Esophagus squamous epithelium (tissue), 5 donors: ENCODE data around the gene FBXO11. TPM values are rescaled to one million over a fixed set of nuclear protein-coding genes. Genes with fewer than 3 reads are reported as not detected.

Experiments used
- DNase-seq: peaks from one replicate; lab custom pipeline; 2025; lab: John Stamatoyannopoulos, UW
- H3K27ac ChIP-seq, 4 donors: fragments of 200-600 bp; sonication (generic); one replicate each; pipeline ENCODE4 v1.5.1; 2016 to 2019; ENCODE audit warnings: mild to moderate bottlenecking in 1 of 4
- H3K27me3 ChIP-seq, 4 donors: fragments of 200-600 bp; sonication (generic); 1 replicate in 3 of 4; 2 replicates in 1 of 4; pipeline versions ENCODE4 v1.5.1 to v1.6.0; 2017 to 2021; ENCODE audit warnings: antibody characterized with exemption in 1 of 4
- H3K36me3 ChIP-seq, 3 donors: fragments of 200-600 bp; sonication (generic); one replicate each; pipeline ENCODE4 v1.5.1; 2016 to 2019
- H3K4me1 ChIP-seq, 3 donors: fragments of 200-600 bp; sonication (generic); one replicate each; pipeline ENCODE4 v1.5.1; 2017 to 2019
- H3K4me3 ChIP-seq, 4 donors: fragments of 200-600 bp; sonication (generic); 1 replicate in 3 of 4; 2 replicates in 1 of 4; pipeline ENCODE4 v1.5.1; 2016 to 2019; ENCODE audit warnings: mild to moderate bottlenecking in 2 of 4, moderate library complexity in 1 of 4
- H3K9me3 ChIP-seq, 3 donors: fragments of 200-600 bp; sonication (generic); one replicate each; pipeline ENCODE4 v1.5.1; 2016 to 2019
- POLR2A ChIP-seq, 4 donors: fragments of 450-650 bp; IDR thresholded peaks; one replicate each; pipeline ENCODE4 v1.6.1; 2017; ENCODE audit warnings: antibody characterized with exemption in 4 of 4, mild to moderate bottlenecking in 4 of 4, moderate library complexity in 3 of 4
- WGBS, 2 donors: methylation state at CpG; one replicate each; pipeline ENCODE4 v1.1.5; 2018; 5-methylcytosine and 5-hydroxymethylcytosine counted together
- intact Hi-C: fragments of 100-400 bp; cut with DNase I; formaldehyde crosslinking; loops from one replicate; pipeline ENCODE4 v1.15.0; 2022
- small RNA-seq, 4 donors: library from RNA; depleted of rRNA; stranded (forward); fragments of <200 nt; gene quantifications; one replicate each; pipeline ENCODE3, GENCODE V24; 2016
- total RNA-seq, 4 donors: library from RNA; depleted of rRNA; stranded (reverse); fragments of >200 nt; gene quantifications; one replicate each; pipeline ENCODE4 v1.1.0, GENCODE V29; 2016
- TF ChIP-seq, protein P1 (sequence below), 6 experiments: fragments of 450-650 bp in 4 of 6; fragments of 200-600 bp in 2 of 6; sonication (generic) in 2 of 6; IDR thresholded peaks; one replicate each; pipeline ENCODE4 v1.5.1; 2016 to 2019; ENCODE audit warnings: antibody characterized with exemption in 6 of 6, mild to moderate bottlenecking in 4 of 6, moderate library complexity in 4 of 6
- donor health status: DM: yes; HTN: yes; CAD: no.

Gene FBXO11
- total RNA-seq, 4 donors from 2014 or later: 21.0 to 50.2 (median 34.7) TPM

DNA sequence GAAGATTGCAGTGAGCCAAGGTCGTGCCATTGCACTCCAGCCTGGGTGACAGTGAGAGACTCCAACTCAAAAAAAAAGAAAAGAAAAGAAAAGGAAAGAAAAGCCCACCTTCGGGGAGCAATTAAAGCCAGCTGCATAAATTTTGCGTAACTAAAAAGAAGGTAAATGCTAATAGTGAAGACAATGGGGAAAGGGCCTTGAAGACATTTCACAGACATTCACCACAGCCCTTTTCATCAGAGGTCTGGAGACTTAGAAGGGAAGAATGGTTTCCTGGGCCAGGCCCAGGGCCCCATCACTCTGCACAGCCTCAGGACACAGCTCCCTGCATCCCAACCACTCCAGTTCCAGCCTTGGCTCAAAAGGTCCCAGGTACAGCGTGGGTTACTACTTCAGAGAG lies 158.4 kb downstream of the FBXO11 start:
- TF ChIP-seq POLR2A (IDR thresholded peaks at IDR 0.05): no peak
- TF ChIP-seq, protein P1, sequence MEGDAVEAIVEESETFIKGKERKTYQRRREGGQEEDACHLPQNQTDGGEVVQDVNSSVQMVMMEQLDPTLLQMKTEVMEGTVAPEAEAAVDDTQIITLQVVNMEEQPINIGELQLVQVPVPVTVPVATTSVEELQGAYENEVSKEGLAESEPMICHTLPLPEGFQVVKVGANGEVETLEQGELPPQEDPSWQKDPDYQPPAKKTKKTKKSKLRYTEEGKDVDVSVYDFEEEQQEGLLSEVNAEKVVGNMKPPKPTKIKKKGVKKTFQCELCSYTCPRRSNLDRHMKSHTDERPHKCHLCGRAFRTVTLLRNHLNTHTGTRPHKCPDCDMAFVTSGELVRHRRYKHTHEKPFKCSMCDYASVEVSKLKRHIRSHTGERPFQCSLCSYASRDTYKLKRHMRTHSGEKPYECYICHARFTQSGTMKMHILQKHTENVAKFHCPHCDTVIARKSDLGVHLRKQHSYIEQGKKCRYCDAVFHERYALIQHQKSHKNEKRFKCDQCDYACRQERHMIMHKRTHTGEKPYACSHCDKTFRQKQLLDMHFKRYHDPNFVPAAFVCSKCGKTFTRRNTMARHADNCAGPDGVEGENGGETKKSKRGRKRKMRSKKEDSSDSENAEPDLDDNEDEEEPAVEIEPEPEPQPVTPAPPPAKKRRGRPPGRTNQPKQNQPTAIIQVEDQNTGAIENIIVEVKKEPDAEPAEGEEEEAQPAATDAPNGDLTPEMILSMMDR (IDR thresholded peaks at IDR 0.05): no peak
- peaks cover 0 to 14% (median 4%) of the 10 kb centered on the region in 3 donors for H3K9me3 ChIP-seq
- peaks cover 0 to 3% (median 1%) of the 10 kb centered on the region in 4 donors for H3K27me3 ChIP-seq
- H3K27ac ChIP-seq: no peak overlapping the region
- intact Hi-C loops: no loop called here
- no peaks in the 10 kb centered on the region for H3K36me3 ChIP-seq
- no peak overlapping the region for H3K4me3 ChIP-seq
- DNase-seq: no peak
- H3K4me1 ChIP-seq: no peaks in the 10 kb centered on the region
- WGBS, 2 donors: 80 to 84% methylated on average over 3 to 4 of the region's 4 CpGs

DNA sequence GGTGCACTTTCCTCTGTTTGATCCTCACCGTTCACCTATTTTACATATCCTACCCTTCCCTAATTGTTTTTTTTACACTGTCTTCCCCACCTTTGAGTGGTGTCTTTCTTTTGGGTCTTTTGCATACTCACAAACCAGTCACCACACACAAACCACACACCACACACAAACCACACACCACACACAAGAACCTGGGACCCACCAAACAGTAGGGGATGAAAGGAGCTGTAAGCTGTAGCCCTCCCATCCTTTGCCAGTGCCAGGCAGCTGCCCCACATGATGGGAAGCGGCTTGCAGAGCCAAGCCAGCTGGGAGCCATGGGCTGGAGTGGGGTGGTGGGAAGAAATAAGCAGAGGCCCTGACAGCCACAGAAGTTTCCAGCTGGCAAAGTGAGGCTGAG lies 162.2 kb downstream of the FBXO11 start:
- H3K36me3 ChIP-seq: no peaks in the 10 kb centered on the region
- peaks cover 0 to 7% (median 1%) of the 10 kb centered on the region in 4 donors for H3K27me3 ChIP-seq
- intact Hi-C loops: no loop called here
- TF ChIP-seq, protein P1 (IDR thresholded peaks at IDR 0.05): no peak
- TF ChIP-seq POLR2A (IDR thresholded peaks at IDR 0.05): no peak
- no peaks in the 10 kb centered on the region for H3K4me1 ChIP-seq
- H3K27ac ChIP-seq: no peak overlapping the region
- H3K4me3 ChIP-seq: no peak overlapping the region
- WGBS, 2 donors: 68 to 88% methylated on average over 1 to 2 of the region's 2 CpGs
- peaks cover 0 to 14% (median 4%) of the 10 kb centered on the region in 3 donors for H3K9me3 ChIP-seq
- DNase-seq: no peak

DNA sequence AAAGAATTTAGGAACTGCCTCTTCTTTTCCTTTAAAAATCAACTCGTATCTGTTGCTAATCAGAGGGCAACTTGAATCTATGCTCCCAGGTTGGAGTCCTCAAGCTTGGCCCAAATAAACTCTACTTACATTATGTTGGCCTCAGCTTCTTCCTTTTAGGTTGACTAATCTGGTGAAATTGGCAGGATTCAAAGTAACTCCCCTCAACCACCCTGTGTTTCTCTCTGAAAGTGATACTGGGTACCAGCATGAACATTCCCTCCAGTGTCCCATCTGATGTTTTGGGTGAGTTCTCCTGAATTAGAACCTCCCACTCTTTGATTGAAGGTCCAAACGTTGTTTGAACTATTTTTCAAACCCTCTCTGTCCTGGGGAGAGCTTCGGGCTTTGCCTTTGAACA lies 164.7 kb downstream of the FBXO11 start:
- Histone ChIP-seq H3K36me3 (no peaks in the 10 kb centered on the region), H3K4me3 (no peak overlapping the region), H3K9me3 (no peaks in the 10 kb centered on the region), H3K4me1 (no peaks in the 10 kb centered on the region), H3K27me3 (peaks cover 0 to 4% (median 1%) of the 10 kb centered on the region in 4 donors), H3K27ac (no peak overlapping the region)
- no peak for DNase-seq
- 36 to 56% methylated on average over 3 of the region's 3 CpGs for WGBS, 2 donors
- intact Hi-C loops: no loop called here
- TF ChIP-seq, protein P1 (IDR thresholded peaks at IDR 0.05): no peak
- TF ChIP-seq POLR2A (IDR thresholded peaks at IDR 0.05): no peak

DNA sequence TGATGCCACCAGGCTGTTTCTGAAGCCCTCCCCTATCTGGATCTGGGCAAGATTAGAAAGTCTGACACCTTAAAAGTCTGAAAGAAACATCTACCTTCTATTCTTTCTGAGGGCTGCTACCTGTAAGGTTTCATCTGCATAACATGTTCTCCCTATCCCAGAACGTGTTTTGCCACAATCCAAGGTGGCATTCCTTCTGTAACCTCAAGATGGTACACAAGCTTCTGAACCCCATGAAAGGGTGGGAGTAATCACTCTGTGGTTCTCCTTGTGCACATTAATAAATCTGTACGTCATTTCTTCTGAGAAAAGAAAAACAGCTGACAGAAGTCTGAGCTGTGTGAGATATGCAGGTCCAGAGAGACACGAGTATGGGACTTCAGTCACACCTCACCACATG lies 165.2 kb downstream of the FBXO11 start:
- peaks cover 0 to 4% (median 1%) of the 10 kb centered on the region in 4 donors for H3K27me3 ChIP-seq
- no peaks in the 10 kb centered on the region for H3K36me3 ChIP-seq
- H3K27ac ChIP-seq: no peak overlapping the region
- H3K4me3 ChIP-seq: no peak overlapping the region
- 65 to 73% methylated on average over 3 of the region's 3 CpGs for whole genome bisulfite sequencing, 2 donors
- intact Hi-C loops: no loop called here
- TF ChIP-seq POLR2A (IDR thresholded peaks at IDR 0.05): no peak
- TF ChIP-seq, protein P1 (IDR thresholded peaks at IDR 0.05): no peak
- H3K4me1 ChIP-seq: no peaks in the 10 kb centered on the region
- H3K9me3 ChIP-seq: no peaks in the 10 kb centered on the region
- DNase-seq: no peak

Small RNA genes lying within 50 kb of the gene (small RNA-seq; reads per million reads assigned to genes)
- gene RF00026: 0 reads per million in 4 donors
- gene RPL36AP15: 0 reads per million in 4 donors

Other genes starting within 250 kb of the FBXO11 start
- 10 to 100 TPM; 22.7 to 29.5 (median 25.4) TPM for gene MSH6, start 123.4 kb downstream of the FBXO11 start, total RNA-seq